GOT3 (cell line): ENCODE results near the gene MCEE.
A peak's percentile ranks its signal among the peaks of the same experiment; 100 is the strongest.
"Not testable (repeated sequence)": the region's sequence is repeated elsewhere in the genome, so short reads cannot be mapped to it uniquely, and the experiment has no call there.

Experiments
- DNase-seq: peaks from one replicate; lab custom pipeline; 2025; ENCODE audit warnings: mixed read lengths; lab: John Stamatoyannopoulos, UW

MCEE gene

DNA sequence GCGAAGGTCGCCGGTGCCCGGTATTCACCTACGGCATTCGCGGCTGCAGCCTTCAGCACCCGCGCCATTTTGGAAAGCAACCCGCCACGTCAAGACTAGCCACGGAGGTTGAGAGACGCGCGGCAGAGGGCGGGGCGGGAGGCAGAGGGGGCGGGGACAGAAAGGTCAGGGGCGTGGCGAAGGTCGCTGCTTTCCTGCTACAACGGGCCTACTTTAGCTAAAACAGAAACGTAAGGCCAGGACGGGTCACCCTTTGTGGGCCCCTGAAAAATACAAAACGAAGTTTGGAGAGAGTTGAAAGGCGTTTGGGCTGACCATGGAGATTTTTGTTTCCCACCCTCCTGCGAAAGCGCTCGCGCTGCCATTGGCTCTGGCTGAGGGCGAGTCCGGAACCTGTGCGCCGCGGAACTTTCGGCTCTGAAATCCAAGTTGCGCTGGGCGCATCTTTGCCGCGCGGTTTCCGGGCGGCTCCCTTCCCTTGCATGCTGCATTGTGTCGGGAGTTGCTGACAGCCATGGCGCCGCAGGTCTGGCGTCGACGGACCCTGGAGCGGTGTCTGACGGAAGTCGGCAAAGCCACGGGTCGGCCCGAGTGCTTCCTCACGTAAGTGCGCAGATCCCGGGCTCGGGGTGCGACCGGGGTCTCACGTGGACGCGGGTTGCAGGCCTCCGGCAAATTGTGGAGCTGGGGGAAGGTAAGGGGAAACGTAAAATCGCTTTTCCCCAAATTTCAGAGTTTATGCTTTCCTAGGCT is at the start of gene MCEE, which contains the start of gene MPHOSPH10:
Gene MCEE (minus strand): TSS at position 78 of the 753 bp plus-strand sequence. CDS start 10 bp downstream, at position 68.
Gene MPHOSPH10 (plus strand): TSS at position 483 of the 753 bp plus-strand sequence. CDS start 32 bp downstream, at position 515.
- peak; percentile 87 for DNase-seq

DNA sequence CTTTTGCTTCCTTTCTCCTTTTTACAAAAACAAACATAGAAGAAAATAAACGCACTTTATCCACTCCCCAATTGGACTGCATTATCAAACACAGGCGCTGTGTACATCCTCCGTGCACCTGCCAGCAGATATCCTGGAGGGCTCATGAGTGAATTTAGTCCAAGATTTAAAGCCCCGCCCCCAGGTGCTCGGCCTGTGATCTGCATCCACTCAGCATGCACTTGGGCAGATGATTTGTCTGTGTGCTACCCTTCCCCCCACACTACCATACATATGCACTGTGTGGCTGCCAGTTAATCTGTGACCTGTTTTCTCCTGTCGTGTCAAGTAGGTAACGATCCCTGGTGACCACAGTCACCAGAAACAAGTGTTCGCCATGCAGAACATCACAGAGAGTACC is 48.8 kb upstream of the MCEE start:
- not testable (repeated sequence) for DNase-seq

DNA sequence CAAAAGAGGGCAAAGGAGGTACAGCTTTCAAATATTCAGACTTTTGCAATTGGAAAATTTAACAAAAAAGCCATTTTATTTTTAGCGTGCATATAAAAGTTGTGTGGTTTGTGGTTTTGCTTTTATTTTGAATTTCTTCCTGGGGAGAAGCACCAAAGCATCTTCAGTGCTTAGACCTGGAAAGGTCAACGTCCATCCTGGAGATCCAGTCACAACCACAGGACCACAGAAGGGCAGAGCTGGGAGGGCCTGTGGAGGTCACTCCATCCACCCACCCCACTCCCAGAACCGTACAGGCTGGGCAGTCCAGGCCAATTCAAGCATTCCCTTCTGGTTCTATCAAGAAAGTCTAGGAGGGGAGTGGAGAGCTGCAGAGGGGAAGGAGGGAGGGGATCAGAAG is 44.2 kb upstream of the MCEE start:
- DNase-seq, result no peak

GRCh38 chr2:71173096-71173495 is 43.1 kb upstream of the MCEE start:
- no peak for DNase-seq

GRCh38 chr2:71166812-71167211 is 36.8 kb upstream of the MCEE start:
- no peak for DNase-seq

DNA sequence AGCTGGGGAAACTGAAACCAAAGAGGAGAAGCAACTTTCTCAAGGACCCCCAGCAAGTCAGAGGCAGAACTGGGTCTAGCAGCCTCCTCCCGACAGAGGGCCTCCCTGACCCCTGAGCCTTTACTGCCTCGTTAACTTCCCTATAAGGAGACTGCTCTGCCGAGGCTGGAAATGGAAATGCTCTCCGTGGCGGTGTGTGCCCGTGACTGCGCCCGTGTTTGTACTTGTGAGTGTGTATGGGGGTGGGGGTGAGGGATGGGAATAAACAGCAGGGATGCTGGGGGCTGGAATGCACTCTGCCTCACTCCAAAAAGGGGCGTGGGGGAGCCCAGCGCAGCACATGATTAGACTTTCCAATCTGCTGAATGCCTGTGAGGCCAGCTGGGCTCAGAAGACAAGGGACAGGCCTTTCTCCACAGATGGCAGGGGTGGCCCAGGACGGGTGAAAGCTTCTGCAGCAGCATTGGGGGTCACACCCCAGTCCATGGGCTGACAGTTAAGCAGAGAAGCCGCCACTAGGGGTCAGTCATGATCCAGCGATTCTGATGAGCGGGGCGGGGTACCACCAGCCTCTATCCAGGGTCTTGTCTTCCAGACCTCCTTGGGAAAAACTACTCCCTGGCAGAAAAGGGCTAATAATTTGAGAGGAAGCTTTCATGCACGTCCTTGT is 27.2 kb upstream of the MCEE start:
- no peak for DNase-seq

- no peak for DNase-seq
Measured at GRCh38 chr2:71156573-71156972, 26.5 kb upstream of the MCEE start.

DNA sequence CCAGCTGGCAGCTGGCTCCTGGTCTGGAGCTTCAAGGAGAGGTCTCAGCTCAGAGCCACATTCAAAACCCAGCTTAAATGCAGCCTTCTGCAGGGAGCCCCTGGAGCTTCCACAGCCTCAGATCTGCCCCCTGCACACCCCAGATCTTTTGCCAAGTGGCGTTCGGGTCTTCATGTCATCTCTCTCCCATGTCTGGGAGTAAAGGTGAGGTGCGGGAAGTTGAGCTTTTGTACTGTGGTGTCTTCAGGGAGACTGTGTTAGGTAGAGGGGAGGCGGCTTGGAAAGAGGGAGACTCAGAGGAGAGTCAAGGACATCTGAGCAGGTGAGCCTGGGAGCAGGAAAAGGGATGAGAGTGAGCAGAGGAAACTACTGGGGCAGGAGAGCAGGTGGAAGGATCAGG is 25.8 kb upstream of the MCEE start:
- DNase-seq, result no peak

DNA sequence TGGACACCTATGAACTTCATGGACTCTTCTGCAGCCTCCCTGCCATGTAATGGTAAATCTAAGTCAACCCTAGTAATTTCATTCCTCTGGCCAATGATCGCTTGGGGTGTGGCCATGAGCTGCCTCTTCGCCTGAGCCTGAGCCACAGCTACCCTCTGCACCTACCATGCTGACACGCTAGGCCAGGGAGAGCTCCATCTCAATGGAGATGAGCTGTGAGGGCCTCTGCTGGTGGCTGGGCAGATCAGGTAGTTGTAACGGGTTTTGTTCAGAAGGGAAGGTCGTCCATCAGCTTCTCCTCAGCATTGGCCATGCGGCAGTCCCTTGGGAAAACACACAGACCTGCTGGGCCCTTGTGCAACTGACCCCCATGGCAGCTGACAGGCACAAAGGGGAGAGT is 24.8 kb upstream of the MCEE start:
- DNase-seq, result no peak

- DNase-seq, result no peak
Measured at GRCh38 chr2:71154279-71154678, 24.2 kb upstream of the MCEE start.

DNA sequence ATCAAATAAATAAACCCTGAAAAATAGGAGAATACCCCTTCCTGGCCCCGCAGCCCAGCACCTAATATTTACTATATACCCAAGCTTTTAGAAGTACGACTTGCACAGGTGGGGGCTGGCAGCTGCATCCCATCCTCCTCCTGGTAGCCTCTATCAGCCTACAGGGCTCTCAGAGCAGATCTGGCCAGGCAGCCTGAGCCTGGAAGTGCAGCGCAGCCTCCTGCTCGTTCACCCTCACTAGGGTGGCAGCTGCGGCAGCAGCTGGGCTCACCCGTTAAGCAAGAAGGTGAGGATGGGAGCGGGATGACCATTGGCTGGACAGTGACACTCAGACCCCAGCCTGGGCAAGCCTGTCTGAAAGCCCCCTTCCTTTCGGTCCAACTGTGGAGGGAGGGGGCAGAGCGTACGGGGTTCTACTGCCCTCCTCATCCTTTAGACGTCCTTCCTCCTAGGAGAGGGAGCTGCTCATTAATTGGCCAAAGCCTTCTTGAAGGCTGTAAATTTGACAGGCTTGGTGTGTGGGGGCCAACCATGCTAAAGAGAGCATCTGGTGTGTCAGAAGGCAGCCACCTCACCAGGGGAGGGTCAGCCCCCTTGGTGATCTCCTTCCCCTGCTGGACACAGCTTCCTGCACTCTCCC is 23.7 kb upstream of the MCEE start:
- no peak for DNase-seq

GRCh38 chr2:71151620-71152019 is 21.6 kb upstream of the MCEE start:
- DNase-seq, result no peak

- DNase-seq, result no peak
Measured at GRCh38 chr2:71150082-71150816, 20.2 kb upstream of the MCEE start.

- no peak for DNase-seq
Measured at GRCh38 chr2:71148506-71149063, 18.6 kb upstream of the MCEE start.

DNA sequence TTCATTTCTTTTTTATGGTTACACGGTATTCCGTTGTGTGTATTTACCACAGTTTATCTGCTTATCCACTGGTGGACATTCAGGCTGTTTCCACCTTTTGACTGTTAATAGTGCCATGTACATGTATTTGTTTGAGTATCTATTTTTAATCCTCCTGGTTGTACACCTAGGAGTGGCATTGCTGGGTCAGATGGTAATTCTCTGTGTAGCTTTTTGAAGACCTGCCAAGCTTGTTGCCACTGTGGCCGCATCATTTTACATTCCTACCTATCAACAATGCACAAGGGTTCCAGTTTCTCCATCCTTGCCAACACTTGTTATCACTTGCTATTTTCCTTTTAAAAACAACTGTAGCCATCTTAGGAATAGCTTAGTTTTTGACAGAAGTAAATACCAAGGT is 13.8 kb upstream of the MCEE start:
- no peak for DNase-seq

- DNase-seq, result no peak
Measured at GRCh38 chr2:71136174-71136573, 6.1 kb upstream of the MCEE start.

GRCh38 chr2:71133603-71134002 is 3.6 kb upstream of the MCEE start:
- no peak for DNase-seq

GRCh38 chr2:71131387-71132166 is 1.5 kb upstream of the MCEE start:
- DNase-seq, result not testable (repeated sequence)

DNA sequence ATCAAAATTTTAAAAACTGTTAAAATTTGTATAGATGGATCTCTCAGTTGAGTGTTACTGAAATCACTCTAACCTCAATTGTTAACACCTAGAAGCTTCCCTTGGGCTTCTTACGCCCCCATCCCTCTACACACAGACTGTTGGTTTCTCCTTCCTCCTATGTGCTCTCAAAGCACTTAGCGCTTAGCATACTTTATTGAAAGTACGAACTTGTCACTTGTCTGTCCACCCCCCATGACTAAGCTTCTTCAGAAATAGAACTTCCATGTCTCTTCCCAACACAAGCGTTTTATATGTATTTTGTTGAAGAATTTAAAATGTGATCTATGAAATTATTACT is 846 bp upstream of the MCEE start:
- DNase-seq, result no peak

DNA sequence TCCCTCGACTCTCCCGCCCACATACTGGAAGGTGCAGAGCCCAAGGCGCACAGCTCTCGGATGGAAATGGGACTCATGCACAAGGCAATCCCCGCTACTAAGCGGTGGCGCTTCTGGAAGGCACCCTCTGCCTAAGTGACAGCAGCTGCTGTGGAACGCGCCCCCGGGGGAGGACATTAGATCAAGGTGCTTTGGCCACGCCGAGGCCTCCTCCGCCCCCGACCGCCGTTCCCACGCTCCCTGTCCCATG is 202 bp downstream of the MCEE start:
- DNase-seq, result no peak

DNA sequence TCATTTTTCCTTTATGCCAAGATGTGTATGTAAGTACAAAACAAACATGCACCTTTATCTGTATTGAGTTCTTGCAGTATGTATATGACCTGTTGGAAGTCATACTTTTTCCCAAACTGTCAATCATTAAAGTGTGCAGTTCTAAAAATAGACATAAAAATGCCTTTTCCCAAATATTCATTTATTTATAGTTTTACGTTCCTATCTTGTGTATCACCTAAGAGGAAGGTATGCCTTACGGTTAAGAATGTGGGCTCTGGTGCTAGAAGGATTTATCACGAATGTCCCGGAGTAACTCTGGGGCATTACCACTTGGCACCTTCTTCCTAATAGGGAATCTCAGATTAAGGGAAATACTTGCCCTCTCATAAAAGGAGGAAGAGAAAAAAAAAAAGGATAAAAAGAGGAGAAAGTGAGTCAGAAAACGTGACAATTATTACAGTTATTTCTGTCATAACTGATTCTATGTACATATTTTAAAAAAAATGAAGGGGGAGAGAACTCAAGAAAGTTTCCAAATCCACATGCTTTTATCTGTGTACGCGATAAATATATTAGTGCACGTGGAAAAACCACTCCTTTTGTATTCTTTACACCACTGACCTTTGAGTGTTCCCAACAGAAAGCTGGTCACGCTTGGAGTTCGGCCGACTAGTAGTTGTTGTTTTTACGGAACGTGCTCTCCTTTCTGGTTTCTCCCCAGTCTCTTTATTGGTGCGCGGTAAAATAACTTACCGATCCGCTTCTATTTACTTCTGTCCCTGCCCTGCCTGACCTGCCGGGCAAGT is 721 bp downstream of the MCEE start:
- no peak for DNase-seq
